PC-9 (cell line): ENCODE data around the gene RAB35. TPM values are rescaled to one million over a fixed set of nuclear protein-coding genes. Genes with fewer than 3 reads are reported as not detected.

ENCODE experiments used
- Bru-seq: library from RNA; stranded (reverse); fragments of 400-500 nt; gene quantifications from one replicate; lab custom pipeline; 2021; lab: Mats Ljungman, UMichigan
- BruChase-seq, 2 experiments: library from RNA; stranded (reverse); fragments of 400-500 nt; gene quantifications; one replicate each; lab custom pipeline; 2021; lab: Mats Ljungman, UMichigan
- BruUV-seq: library from RNA; stranded (reverse); fragments of 400-500 nt; replicated peaks from 2 replicates; lab custom pipeline; 2021; lab: Mats Ljungman, UMichigan
- CTCF ChIA-PET: fragments of 300-600 bp; sonication (Branson Sonifier 250); formaldehyde crosslinking; loops from one replicate; lab custom pipeline; 2022; ENCODE audit warnings: antibody characterized with exemption; lab: Charles Lee
- POLR2A ChIA-PET: fragments of 300-600 bp; sonication (Branson Sonifier 250); formaldehyde crosslinking; loops from one replicate; lab custom pipeline; 2022; ENCODE audit warnings: antibody characterized with exemption; ENCODE audit not compliant: unreplicated experiment; lab: Charles Lee
- DNase-seq, 2 experiments: peaks; one replicate each; pipeline versions ENCODE4 v3.0.0 to v3.0.0-alpha.2; 2015 to 2022; ENCODE audit warnings: mixed read lengths in 1 of 2
- H2AFZ ChIP-seq: fragments of 200-600 bp; sonication (generic); 2 replicates; pipeline ENCODE4 v1.8.1; 2017; ENCODE audit warnings: antibody characterized with exemption
- H3F3A ChIP-seq: fragments of 200-600 bp; sonication (generic); 2 replicates; pipeline ENCODE4 v1.8.1; 2017; ENCODE audit warnings: antibody characterized with exemption, mild to moderate bottlenecking, low read depth; ENCODE audit not compliant: insufficient read depth
- H3K27ac ChIP-seq: fragments of 200-600 bp; sonication (generic); 2 replicates; pipeline ENCODE4 v1.6.1; 2016; ENCODE audit warnings: mixed run types
- H3K27me3 ChIP-seq: fragments of 200-600 bp; sonication (generic); 2 replicates; pipeline ENCODE4 v1.6.1; 2016; ENCODE audit warnings: low read depth, mixed run types; ENCODE audit not compliant: insufficient read depth
- H3K36me3 ChIP-seq: fragments of 200-600 bp; sonication (generic); 2 replicates; pipeline ENCODE4 v1.6.1; 2016; ENCODE audit warnings: low read depth, mixed run types
- H3K4me1 ChIP-seq: fragments of 200-600 bp; sonication (generic); replicated peaks from 2 replicates; pipeline ENCODE4 v1.6.1; 2016; ENCODE audit warnings: mixed run types; ENCODE audit not compliant: insufficient read depth
- H3K4me2 ChIP-seq: fragments of 200-600 bp; sonication (generic); 2 replicates; pipeline ENCODE4 v1.6.1; 2017; ENCODE audit warnings: mixed run types
- H3K4me3 ChIP-seq: fragments of 200-600 bp; sonication (generic); 2 replicates; pipeline ENCODE4 v1.6.1; 2016; ENCODE audit warnings: mixed run types
- H3K79me2 ChIP-seq: fragments of 200-600 bp; sonication (generic); 2 replicates; pipeline ENCODE4 v1.6.1; 2017; ENCODE audit warnings: low read depth, mixed run types
- H3K9me2 ChIP-seq: fragments of 200-600 bp; sonication (generic); 2 replicates; pipeline ENCODE4 v1.8.1; 2017; ENCODE audit warnings: mild to moderate bottlenecking; ENCODE audit not compliant: insufficient read depth
- H3K9me3 ChIP-seq: fragments of 200-600 bp; sonication (generic); 2 replicates; pipeline ENCODE4 v1.8.1; 2016; ENCODE audit warnings: low read depth; ENCODE audit not compliant: insufficient read depth
- H4K20me1 ChIP-seq: fragments of 200-600 bp; sonication (generic); 2 replicates; pipeline ENCODE4 v1.8.1; 2017; ENCODE audit not compliant: insufficient read depth
- CTCF ChIP-seq: fragments of 200-600 bp; sonication (generic); conservative IDR thresholded peaks from 2 replicates; pipeline ENCODE4 v1.6.1; 2017; ENCODE audit warnings: mixed run types, antibody characterized with exemption, mild to moderate bottlenecking, moderate library complexity
- EZH2 ChIP-seq: fragments of 200-600 bp; sonication (generic); IDR thresholded peaks from 2 replicates; pipeline ENCODE4 v1.8.0; 2017; ENCODE audit warnings: antibody characterized with exemption, low read depth
- intact Hi-C: fragments of 100-400 bp; cut with micrococcal nuclease; formaldehyde crosslinking; loops from one replicate; pipeline ENCODE4 v1.10.0; 2022; ENCODE audit not compliant: unreplicated experiment
- long read RNA-seq: library from polyadenylated mRNA; stranded (forward); transcript quantifications from one replicate; pipeline ENCODE4 v2.0.0, GENCODE V29; 2022
- total RNA-seq: library from RNA; stranded (reverse); gene quantifications from 2 replicates; pipeline ENCODE4 v1.2.3, GENCODE V29; 2021

Gene RAB35
- total RNA-seq (48.6 and 52.0 TPM in 2 replicates), Bru-seq, nascent RNA (percentile 77 among the genes with signal in this experiment), BruChase-seq, experiment 1, labeled RNA remaining after a 2-hour chase (percentile 78 among the genes with signal in this experiment), BruChase-seq, experiment 2, labeled RNA remaining after a 6-hour chase (percentile 91 among the genes with signal in this experiment)
- long read RNA-seq, transcript RAB35-201 (6 exons, 2,945 nt) = major isoform, 20 of 32 reads
- long read RNA-seq, partial matches to known transcripts = 2 of 32 reads
- long read RNA-seq, other reads (novel, unspliced or antisense) = 6 of 32 reads

GRCh38 chr12:120116441-120116791, at the start of gene RAB35:
RAB35 (minus strand) TSS chr12:120116753; CDS start chr12:120116650, 103 bp downstream.
- peaks cover 11% of the 10 kb centered on the region for H4K20me1 ChIP-seq
- no peaks in the 10 kb centered on the region for H3K36me3 ChIP-seq
- ChIA-PET POLR2A (interaction anchor here (1.6 kb wide), 1 partner anchor 175 kb away, joined by 10 read pairs; the partner anchor contains the start of gene RNU4-2), CTCF (interaction anchor here (0.6 kb wide), 1 partner anchor 354 kb away, joined by 8 read pairs; no protein-coding TSS in a partner anchor)
- peaks cover 32% of the 10 kb centered on the region for H3F3A ChIP-seq
- H3K27ac ChIP-seq = peak within 1 kb of the TSS; percentile 69
- no peaks in the 10 kb centered on the region for H3K9me3 ChIP-seq
- peaks cover 28% of the 10 kb centered on the region for H3K4me1 ChIP-seq
- intact Hi-C loops = loop anchor here (5.0 kb wide), 1 partner anchor 176 kb away; the partner anchor contains the start of genes RNU4-1 and RNU4-2
- H3K4me2 ChIP-seq = peak within 1 kb of the TSS; percentile 97
- peaks cover 56% of the 10 kb centered on the region for H3K79me2 ChIP-seq
- no peak for DNase-seq
- H3K27me3 ChIP-seq = no peaks in the 10 kb centered on the region
- no peaks in the 10 kb centered on the region for H3K9me2 ChIP-seq
- peak within 1 kb of the TSS; percentile 86 for H2AFZ ChIP-seq
- no TSS peak for BruUV-seq
- H3K4me3 ChIP-seq = peak within 1 kb of the TSS; percentile 85
- TF ChIP-seq CTCF (no peak), EZH2 (no peak)

GRCh38 chr12:120164293-120164692, 47.7 kb upstream of the RAB35 start:
- CTCF ChIA-PET = no interaction called here
- Histone ChIP-seq H3K27ac (no peak overlapping the region), H3K4me3 (no peak overlapping the region), H3K79me2 (no peaks in the 10 kb centered on the region), H3K27me3 (no peaks in the 10 kb centered on the region), H3F3A (no peaks in the 10 kb centered on the region), H3K4me2 (no peak overlapping the region), H3K9me3 (no peaks in the 10 kb centered on the region), H3K36me3 (no peaks in the 10 kb centered on the region), H3K4me1 (no peaks in the 10 kb centered on the region), H3K9me2 (no peaks in the 10 kb centered on the region), H4K20me1 (no peaks in the 10 kb centered on the region), H2AFZ (no peak overlapping the region)
- BruUV-seq = no TSS peak
- intact Hi-C loops = no loop called here
- POLR2A ChIA-PET = interaction anchor here (0.8 kb wide), 1 partner anchor 37 kb away, joined by 6 read pairs; the partner anchor contains the start of gene RPLP0
- TF ChIP-seq CTCF = no peak
- TF ChIP-seq EZH2 = no peak
- no peak for DNase-seq

GRCh38 chr12:120162763-120163162, 46.2 kb upstream of the RAB35 start:
- H3K79me2 ChIP-seq = no peaks in the 10 kb centered on the region
- H3K9me3 ChIP-seq = no peaks in the 10 kb centered on the region
- DNase-seq = no peak
- no peak overlapping the region for H3K4me2 ChIP-seq
- H3K9me2 ChIP-seq = no peaks in the 10 kb centered on the region
- CTCF ChIA-PET = no interaction called here
- H3K36me3 ChIP-seq = no peaks in the 10 kb centered on the region
- POLR2A ChIA-PET = no interaction called here
- H3K27me3 ChIP-seq = no peaks in the 10 kb centered on the region
- TF ChIP-seq EZH2 (no peak), CTCF (no peak)
- H3F3A ChIP-seq = no peaks in the 10 kb centered on the region
- no peak overlapping the region for H2AFZ ChIP-seq
- intact Hi-C loops = no loop called here
- H3K4me1 ChIP-seq = no peaks in the 10 kb centered on the region
- no peak overlapping the region for H3K4me3 ChIP-seq
- no peak overlapping the region for H3K27ac ChIP-seq
- no TSS peak for BruUV-seq
- no peaks in the 10 kb centered on the region for H4K20me1 ChIP-seq
